Dendritic cell treated with granulocyte-macrophage colony-stimulating factor and Interleukin-4, amounts not matched to agents 40 ng/mL and 50 ng/mL, for 4 days (primary cell): ENCODE measurements around the gene TRIM24.

Experiments
- H3K27ac Mint-ChIP-seq: one replicate; pipeline ENCODE4 v1.8.0; 2022; ENCODE audit warnings: mild to moderate bottlenecking, mixed read lengths
- H3K27me3 Mint-ChIP-seq: one replicate; pipeline ENCODE4 v1.8.0; 2022; ENCODE audit warnings: mild to moderate bottlenecking, mixed read lengths
- H3K36me3 Mint-ChIP-seq: one replicate; pipeline ENCODE4 v1.8.0; 2022; ENCODE audit warnings: low read depth, mixed read lengths
- H3K4me1 Mint-ChIP-seq: one replicate; pipeline ENCODE4 v1.8.0; 2022; ENCODE audit warnings: low read depth, mixed read lengths
- H3K4me3 Mint-ChIP-seq: one replicate; pipeline ENCODE4 v1.8.0; 2022; ENCODE audit warnings: mild to moderate bottlenecking, moderate library complexity, mixed read lengths
- H3K9me3 Mint-ChIP-seq: one replicate; pipeline ENCODE4 v1.8.0; 2022; ENCODE audit warnings: mixed read lengths
- intact Hi-C: fragments of 100-400 bp; cut with micrococcal nuclease; formaldehyde crosslinking; loops from one replicate; pipeline ENCODE4 v1.15.0; 2022

The TRIM24 gene

DNA sequence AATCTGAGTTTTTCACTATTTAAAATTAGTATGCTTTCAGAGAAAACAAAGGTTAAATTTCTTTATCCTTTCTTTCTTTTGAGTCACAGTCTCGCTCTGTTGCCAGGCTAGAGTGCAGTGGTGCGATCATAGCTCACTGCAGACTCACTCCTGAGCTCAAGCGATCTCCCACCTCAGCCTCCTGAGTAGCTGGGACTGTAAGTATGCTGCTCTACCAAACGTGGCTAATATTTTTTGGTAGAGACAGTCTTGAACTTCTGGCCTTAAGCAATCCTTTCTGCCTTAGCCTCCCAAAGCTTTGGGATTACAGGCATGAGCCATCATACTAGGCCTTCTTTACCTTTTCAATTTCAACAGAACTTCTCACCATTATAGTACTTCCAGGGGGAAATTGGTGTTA lies 113.7 kb downstream of the TRIM24 start:
- peaks cover 69% of the 10 kb centered on the region for H3K36me3 Mint-ChIP-seq

DNA sequence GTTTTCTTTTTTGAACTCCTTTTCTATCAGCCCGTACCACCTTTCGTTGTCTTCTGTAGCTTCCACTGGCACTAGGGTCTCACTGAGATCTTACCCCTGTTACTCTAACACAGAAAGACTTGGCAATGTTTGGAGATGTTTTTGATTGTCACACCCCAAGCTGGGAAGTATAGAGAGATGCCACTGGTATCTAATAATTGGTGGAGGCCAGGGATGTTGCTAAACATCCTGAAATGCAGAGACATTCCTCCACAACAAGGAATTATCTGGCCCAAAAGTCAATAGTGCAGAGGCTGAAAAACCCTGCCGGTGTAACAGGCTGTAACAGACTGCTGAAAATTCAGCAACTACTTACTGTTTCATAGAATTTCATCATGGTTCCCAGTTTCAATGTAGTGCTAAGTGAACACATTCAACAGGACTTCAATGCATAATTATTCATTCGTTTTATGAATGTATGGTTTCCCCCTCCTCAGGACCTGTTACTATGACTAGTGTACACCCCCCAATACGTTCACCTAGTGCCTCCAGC lies 115.9 kb downstream of the TRIM24 start:
- H3K36me3 Mint-ChIP-seq: peaks cover 70% of the 10 kb centered on the region

More for the DNA sequence above, 113.7 kb downstream of the TRIM24 start:
- intact Hi-C loops: loop anchor here (10.0 kb wide), 1 partner anchor 109 kb away; the partner anchor contains the start of gene TRIM24
- Mint-ChIP-seq H3K4me1 (no peaks in the 10 kb centered on the region), H3K27me3 (no peaks in the 10 kb centered on the region), H3K27ac (no peak overlapping the region), H3K4me3 (no peak overlapping the region), H3K9me3 (no peaks in the 10 kb centered on the region)

DNA sequence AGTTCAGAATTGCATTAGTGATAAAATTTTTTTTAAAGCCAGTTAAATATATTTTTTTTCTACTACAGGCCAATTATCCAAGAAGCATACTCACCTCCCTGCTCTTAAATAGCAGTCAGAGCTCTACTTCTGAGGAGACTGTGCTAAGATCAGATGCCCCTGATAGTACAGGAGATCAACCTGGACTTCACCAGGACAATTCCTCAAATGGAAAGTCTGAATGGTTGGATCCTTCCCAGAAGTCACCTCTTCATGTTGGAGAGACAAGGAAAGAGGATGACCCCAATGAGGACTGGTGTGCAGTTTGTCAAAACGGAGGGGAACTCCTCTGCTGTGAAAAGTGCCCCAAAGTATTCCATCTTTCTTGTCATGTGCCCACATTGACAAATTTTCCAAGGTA lies 119.1 kb downstream of the TRIM24 start:
- H3K27me3 Mint-ChIP-seq: no peaks in the 10 kb centered on the region
- no peaks in the 10 kb centered on the region for H3K9me3 Mint-ChIP-seq
- H3K4me3 Mint-ChIP-seq: no peak overlapping the region
- intact Hi-C loops: loop anchor here (10.0 kb wide), 1 partner anchor 114 kb away; the partner anchor contains the start of gene TRIM24
- H3K27ac Mint-ChIP-seq: no peak overlapping the region
- H3K36me3 Mint-ChIP-seq: peaks cover 70% of the 10 kb centered on the region
- H3K4me1 Mint-ChIP-seq: no peaks in the 10 kb centered on the region

More for the DNA sequence above, 115.9 kb downstream of the TRIM24 start:
- H3K27me3 Mint-ChIP-seq: no peaks in the 10 kb centered on the region
- intact Hi-C loops: loop anchor here (10.0 kb wide), 1 partner anchor 111 kb away; the partner anchor contains the start of gene TRIM24
- H3K27ac Mint-ChIP-seq: no peak overlapping the region
- H3K4me3 Mint-ChIP-seq: no peak overlapping the region
- H3K4me1 Mint-ChIP-seq: no peaks in the 10 kb centered on the region
- no peaks in the 10 kb centered on the region for H3K9me3 Mint-ChIP-seq

DNA sequence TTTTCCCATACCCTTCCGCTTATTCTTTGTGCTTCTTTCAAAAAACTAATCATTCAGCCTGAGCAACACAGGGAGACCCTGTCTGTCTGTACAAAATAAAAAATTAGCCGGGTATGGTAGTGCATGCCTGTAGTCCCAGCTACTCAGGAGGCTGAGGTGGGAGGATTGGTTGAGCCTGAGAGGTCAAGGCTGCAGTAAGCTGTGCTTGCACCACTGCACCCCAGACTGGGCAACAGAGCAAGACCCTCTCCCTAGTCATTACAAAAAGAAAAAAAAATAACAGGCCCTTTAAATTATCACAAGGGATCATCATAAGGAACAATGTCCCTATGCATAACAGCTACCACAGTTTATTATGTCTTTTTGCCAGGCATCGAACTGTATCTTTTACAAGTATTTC lies 119.6 kb downstream of the TRIM24 start:
- H3K4me1 Mint-ChIP-seq: no peaks in the 10 kb centered on the region
- H3K36me3 Mint-ChIP-seq: peaks cover 72% of the 10 kb centered on the region
- no peaks in the 10 kb centered on the region for H3K9me3 Mint-ChIP-seq
- intact Hi-C loops: loop anchor here (10.0 kb wide), 1 partner anchor 115 kb away; the partner anchor contains the start of gene TRIM24
- no peaks in the 10 kb centered on the region for H3K27me3 Mint-ChIP-seq
- H3K27ac Mint-ChIP-seq: no peak overlapping the region
- no peak overlapping the region for H3K4me3 Mint-ChIP-seq

DNA sequence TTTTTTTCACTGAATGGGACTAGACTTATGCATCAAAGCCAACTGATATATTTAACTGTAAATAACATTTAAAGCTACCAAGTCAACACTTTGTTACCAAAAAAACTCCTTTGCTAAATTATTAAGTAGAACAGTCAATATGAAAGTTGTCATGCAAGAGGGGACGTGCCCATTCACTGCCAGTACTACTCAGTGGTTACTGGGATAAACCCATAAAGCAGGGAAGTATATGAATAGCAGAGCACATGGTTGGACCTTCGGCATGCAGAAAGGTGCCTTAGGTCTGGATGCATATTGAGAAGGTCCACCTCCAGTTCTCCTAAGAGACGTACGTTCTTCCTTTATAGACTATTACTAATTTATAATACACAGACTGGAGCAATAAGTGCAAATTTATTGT lies 121.0 kb downstream of the TRIM24 start:
- Mint-ChIP-seq H3K27ac (no peak overlapping the region), H3K4me3 (no peak overlapping the region), H3K36me3 (peaks cover 77% of the 10 kb centered on the region), H3K4me1 (no peaks in the 10 kb centered on the region), H3K27me3 (no peaks in the 10 kb centered on the region), H3K9me3 (no peaks in the 10 kb centered on the region)
- intact Hi-C loops: no loop called here

DNA sequence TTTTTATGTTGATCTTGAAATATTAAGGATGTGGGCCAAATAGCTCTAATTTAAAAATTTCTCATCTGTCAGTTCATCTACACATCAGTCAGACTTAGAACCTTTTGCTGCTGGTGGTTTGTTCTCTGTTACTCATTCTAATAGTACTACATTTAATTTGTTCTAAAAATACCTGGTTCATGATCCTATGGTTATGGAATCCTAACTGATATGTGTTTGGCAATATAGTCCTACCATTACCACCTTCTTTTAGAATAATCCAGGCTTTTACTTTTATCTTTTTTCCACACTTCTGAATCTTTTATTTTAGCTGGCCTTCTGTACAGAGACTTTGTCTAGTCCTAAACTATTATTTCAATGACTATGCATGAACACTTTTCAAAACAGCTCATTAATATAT lies 124.2 kb downstream of the TRIM24 start:
- Mint-ChIP-seq H3K9me3 (no peaks in the 10 kb centered on the region), H3K4me3 (no peak overlapping the region), H3K4me1 (no peaks in the 10 kb centered on the region), H3K27me3 (no peaks in the 10 kb centered on the region), H3K27ac (no peak overlapping the region), H3K36me3 (peaks cover 62% of the 10 kb centered on the region)
- intact Hi-C loops: no loop called here

DNA sequence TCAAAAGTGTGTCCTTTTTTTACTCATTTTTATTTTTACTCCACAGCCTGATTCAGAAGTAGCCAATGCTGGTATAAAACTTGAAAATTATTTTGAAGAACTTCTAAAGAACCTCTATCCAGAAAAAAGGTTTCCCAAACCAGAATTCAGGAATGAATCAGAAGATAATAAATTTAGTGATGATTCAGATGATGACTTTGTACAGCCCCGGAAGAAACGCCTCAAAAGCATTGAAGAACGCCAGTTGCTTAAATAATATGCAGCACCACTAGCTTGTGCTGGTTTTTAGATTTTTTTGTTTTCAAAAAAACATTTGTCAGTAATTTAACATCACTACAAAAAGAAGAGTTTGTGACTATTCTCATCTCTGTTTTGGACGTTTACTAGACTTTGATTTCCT lies 124.6 kb downstream of the TRIM24 start:
- Mint-ChIP-seq H3K36me3 (peaks cover 57% of the 10 kb centered on the region), H3K4me1 (no peaks in the 10 kb centered on the region), H3K27me3 (no peaks in the 10 kb centered on the region), H3K9me3 (no peaks in the 10 kb centered on the region), H3K27ac (no peak overlapping the region), H3K4me3 (no peak overlapping the region)
- intact Hi-C loops: no loop called here

DNA sequence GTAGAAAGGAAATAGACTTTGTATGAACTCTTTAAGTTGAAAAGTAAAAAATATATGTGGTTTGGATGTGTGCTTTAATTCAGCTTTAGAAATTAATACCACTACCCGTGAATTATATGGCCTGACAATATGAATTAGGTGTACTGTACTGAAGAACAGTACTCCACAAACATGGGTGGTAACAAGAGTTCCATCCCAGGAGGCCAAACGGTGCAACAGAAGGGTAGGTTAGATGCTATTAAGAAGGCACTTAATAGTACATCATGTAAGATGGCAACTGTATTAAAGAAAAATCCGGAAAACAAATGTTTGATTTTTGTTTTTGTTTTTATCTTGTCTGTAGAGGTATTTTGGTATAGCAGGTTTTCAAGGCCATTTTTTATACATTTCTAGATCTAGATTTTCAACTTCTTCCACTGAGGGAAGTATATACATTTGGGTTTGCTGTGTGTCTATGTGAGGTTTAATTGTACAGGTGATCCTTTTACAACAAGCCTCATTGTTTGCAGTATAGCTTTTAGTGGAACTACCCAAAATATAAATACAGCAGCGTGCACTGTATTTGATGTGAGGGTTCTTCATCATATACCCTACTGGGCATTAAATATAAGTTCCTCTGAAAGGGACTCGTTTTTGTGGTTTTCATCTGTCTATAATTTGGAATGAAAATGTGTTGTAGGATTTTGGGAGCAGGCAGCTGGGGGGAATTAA lies 125.4 kb downstream of the TRIM24 start:
- H3K27ac Mint-ChIP-seq: no peak overlapping the region
- no peak overlapping the region for H3K4me3 Mint-ChIP-seq
- no peaks in the 10 kb centered on the region for H3K4me1 Mint-ChIP-seq
- intact Hi-C loops: no loop called here
- H3K27me3 Mint-ChIP-seq: no peaks in the 10 kb centered on the region
- H3K9me3 Mint-ChIP-seq: no peaks in the 10 kb centered on the region
- peaks cover 50% of the 10 kb centered on the region for H3K36me3 Mint-ChIP-seq

DNA sequence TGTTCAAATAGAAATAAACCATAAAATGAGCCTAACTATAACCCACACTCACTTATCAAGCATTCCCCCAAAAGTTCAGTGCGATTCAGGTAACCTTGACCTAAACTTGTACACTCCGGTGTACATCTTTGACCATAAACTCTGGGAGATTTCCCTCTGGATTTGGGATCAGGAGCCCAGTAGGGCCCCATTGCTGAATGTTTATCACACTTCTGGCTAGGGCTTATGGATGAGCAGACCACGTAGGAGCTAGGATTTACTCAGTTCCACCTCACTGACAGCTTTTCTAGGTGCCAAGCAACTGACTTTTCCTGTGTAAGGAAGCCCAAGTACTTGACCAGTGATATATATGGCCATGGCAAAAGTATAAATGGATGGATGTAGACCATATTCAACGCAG lies 127.4 kb downstream of the TRIM24 start:
- intact Hi-C loops: no loop called here
- H3K36me3 Mint-ChIP-seq: peaks cover 38% of the 10 kb centered on the region
- no peaks in the 10 kb centered on the region for H3K4me1 Mint-ChIP-seq
- H3K4me3 Mint-ChIP-seq: no peak overlapping the region
- no peaks in the 10 kb centered on the region for H3K27me3 Mint-ChIP-seq
- H3K9me3 Mint-ChIP-seq: no peaks in the 10 kb centered on the region
- H3K27ac Mint-ChIP-seq: no peak overlapping the region

DNA sequence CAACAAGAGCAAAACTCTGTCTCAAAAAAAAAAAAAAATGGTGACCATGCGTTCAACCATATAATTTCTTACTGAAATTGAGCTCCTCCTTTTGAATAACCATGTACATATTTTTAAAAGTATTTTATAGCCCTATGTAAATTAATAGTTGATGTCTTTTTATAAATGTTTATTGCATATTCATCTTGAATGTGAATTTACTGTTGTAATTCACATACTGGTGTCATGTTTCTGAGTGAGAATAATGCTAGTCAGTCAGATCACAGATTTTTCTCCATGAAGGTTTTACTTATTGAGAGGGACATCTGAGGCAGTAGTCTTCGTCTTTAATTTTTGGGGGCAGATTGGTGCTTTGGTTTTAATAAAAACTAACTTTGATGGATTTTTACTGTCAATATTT lies 128.9 kb downstream of the TRIM24 start:
- no peak overlapping the region for H3K27ac Mint-ChIP-seq
- H3K36me3 Mint-ChIP-seq: peaks cover 27% of the 10 kb centered on the region
- no peaks in the 10 kb centered on the region for H3K27me3 Mint-ChIP-seq
- intact Hi-C loops: no loop called here
- H3K4me1 Mint-ChIP-seq: no peaks in the 10 kb centered on the region
- no peaks in the 10 kb centered on the region for H3K9me3 Mint-ChIP-seq
- no peak overlapping the region for H3K4me3 Mint-ChIP-seq

DNA sequence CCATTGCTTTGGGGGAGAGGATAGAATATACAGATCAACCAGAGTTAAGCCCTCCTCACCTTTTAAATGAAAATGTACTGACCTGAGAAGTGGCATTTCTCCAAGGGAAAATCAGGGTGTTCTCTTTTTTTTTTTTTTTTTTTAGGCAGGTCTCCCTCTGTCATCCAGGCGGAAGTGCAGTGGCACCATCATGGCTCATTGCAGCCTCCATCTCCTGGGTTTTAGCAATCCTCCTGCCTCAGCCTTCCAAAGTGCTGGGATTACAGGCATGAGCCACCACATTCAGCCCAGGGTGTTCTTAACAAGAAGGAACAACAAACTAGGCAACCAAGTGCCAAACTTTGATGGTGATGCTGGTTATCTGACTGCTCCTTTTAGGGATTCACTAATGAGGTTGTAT lies 130.1 kb downstream of the TRIM24 start:
- intact Hi-C loops: no loop called here
- Mint-ChIP-seq H3K27ac (no peak overlapping the region), H3K4me3 (no peak overlapping the region), H3K4me1 (no peaks in the 10 kb centered on the region), H3K27me3 (no peaks in the 10 kb centered on the region), H3K36me3 (peaks cover 15% of the 10 kb centered on the region), H3K9me3 (no peaks in the 10 kb centered on the region)

DNA sequence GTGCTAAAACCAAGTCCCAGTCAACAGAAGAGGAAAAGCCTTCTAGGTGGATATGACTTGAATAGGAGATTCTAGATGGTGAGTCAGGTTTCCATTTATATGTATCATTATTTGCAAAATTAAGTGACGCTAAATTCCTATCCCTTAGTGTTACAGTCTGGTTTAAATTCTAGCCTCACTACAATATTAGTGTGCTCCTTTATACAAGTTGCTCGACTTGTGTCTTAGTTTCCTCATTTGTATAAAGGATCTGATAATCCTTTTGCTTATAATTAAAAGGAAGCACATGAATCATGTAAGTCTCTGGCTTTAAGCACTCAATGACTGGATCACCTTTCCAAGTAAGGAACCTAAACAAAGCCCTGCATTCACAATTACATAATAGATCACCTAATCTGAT lies 135.4 kb downstream of the TRIM24 start:
- Mint-ChIP-seq H3K27me3 (no peaks in the 10 kb centered on the region), H3K4me1 (no peaks in the 10 kb centered on the region), H3K27ac (no peak overlapping the region), H3K4me3 (no peak overlapping the region), H3K9me3 (no peaks in the 10 kb centered on the region), H3K36me3 (no peaks in the 10 kb centered on the region)
- intact Hi-C loops: no loop called here

DNA sequence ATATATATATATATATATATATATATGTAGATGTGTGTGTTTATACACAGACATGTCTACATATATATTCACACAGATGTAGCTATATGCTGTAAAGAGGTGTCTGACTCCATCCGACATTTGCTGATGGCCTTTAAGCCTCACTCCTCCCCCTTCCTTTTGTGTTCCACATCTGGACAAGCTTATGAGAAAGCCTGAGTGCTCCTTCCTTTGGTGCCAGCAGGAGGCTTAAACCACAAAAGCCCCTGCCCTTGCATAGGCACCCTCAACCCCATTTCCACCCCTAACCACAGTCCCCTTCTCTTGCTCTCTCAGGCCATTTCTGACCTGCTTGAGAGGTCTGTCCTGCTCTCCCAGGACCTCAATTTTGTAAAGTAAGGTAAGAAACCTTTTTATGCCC lies 142.4 kb downstream of the TRIM24 start:
- Mint-ChIP-seq H3K4me3 (no peak overlapping the region), H3K9me3 (no peaks in the 10 kb centered on the region), H3K27ac (no peak overlapping the region), H3K4me1 (peaks cover 6% of the 10 kb centered on the region), H3K27me3 (no peaks in the 10 kb centered on the region), H3K36me3 (no peaks in the 10 kb centered on the region)
- intact Hi-C loops: no loop called here

DNA sequence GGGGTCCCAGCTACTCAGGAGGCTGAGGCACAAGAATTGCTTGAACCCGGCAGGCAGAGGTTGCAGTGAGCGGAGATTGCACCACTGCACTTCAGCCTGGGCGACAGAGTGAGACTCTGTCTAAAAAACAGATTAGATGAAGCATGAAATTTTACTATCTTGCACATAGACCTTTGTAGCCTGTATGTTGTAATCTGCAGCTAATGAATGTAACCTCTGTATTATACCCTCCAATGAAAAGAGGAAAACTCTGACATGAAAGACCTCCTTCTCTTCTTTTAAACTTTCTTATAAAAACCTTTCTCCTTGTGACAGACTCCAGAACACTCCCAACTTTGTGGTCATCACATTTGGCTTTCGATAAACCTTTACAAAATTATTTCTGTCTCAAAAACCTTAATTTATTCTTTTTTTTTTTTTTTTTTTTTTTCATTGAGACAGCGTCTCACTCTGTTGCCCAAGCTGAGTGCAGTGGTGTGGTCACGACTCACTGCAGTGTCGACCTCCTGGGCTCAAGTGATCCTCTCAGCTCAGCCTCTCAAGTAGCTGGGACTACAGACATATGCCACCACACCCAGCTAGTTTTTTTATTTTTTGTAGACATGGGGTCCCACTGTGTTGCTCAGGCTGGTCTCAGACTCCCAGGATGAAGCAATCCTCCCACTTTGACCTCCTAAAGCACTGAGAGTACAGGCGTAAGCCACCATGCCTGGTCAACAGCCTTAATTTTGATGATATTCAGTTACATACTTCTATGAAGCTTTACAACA lies 143.7 kb downstream of the TRIM24 start:
- intact Hi-C loops: no loop called here
- no peak overlapping the region for H3K4me3 Mint-ChIP-seq
- H3K9me3 Mint-ChIP-seq: no peaks in the 10 kb centered on the region
- no peaks in the 10 kb centered on the region for H3K27me3 Mint-ChIP-seq
- no peaks in the 10 kb centered on the region for H3K36me3 Mint-ChIP-seq
- peaks cover 14% of the 10 kb centered on the region for H3K4me1 Mint-ChIP-seq
- H3K27ac Mint-ChIP-seq: no peak overlapping the region
